ENCODE measurements around the gene PRDM5.

Gene PRDM5

DNA sequence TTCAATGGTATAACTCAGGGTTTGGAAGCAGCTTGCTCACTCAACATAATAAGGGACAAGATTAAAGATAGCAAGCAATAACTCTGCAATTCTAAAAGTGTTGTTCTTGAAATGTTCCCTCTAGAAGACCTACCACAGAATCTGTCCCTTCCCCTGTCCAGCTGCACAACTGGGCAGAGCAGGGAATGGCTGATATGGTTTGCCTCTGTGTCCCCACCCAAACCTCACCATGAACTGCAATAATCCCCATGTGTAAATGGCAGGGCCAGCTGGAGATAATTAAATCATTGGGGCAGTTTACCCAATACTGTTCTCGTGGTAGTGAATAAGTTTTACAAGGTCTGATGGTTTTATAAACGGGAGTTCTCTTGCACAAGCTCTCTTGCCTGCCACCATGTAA lies 19.1 kb downstream of the PRDM5 start:
- Histone ChIP-seq H4K20me1 (ENCODE audit: insufficient read depth, low read length) (no peaks in the 10 kb centered on the region), H3K4me1 (ENCODE audit: insufficient read depth, low read length, severe bottlenecking) (no peaks in the 10 kb centered on the region), H3K27ac (ENCODE audit: low read depth, low read length, poor library complexity, severe bottlenecking) (no peak overlapping the region)

DNA sequence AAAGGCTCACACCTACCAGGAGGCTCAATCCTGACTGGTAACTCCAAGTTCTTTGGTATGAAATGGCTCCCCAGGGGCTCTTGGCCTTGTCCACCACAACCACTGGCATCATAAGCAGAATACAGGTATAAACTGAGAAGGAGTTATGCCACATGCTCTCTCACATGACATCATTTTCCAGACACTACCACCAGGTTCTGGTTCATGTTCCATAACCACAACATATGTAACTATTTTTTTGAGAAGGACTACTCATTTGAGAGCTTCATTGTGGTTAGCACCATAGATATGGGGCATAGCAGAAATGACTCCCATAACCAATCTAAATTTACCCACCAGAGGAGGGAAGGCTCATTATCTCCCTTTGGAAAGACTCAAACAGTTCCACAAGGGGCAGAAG lies 19.6 kb downstream of the PRDM5 start:
- H3K36me3 ChIP-seq (ENCODE audit: insufficient read depth, low read length), result no peaks in the 10 kb centered on the region
- H3K4me3 ChIP-seq (ENCODE audit: low read depth, low read length, poor library complexity, severe bottlenecking), result no peak overlapping the region
- no peak overlapping the region for H3K27ac ChIP-seq (ENCODE audit: low read depth, low read length, poor library complexity, severe bottlenecking)
- no peaks in the 10 kb centered on the region for H3K9me2 ChIP-seq (ENCODE audit: low read depth, low read length)
- TF ChIP-seq, protein P1, sequence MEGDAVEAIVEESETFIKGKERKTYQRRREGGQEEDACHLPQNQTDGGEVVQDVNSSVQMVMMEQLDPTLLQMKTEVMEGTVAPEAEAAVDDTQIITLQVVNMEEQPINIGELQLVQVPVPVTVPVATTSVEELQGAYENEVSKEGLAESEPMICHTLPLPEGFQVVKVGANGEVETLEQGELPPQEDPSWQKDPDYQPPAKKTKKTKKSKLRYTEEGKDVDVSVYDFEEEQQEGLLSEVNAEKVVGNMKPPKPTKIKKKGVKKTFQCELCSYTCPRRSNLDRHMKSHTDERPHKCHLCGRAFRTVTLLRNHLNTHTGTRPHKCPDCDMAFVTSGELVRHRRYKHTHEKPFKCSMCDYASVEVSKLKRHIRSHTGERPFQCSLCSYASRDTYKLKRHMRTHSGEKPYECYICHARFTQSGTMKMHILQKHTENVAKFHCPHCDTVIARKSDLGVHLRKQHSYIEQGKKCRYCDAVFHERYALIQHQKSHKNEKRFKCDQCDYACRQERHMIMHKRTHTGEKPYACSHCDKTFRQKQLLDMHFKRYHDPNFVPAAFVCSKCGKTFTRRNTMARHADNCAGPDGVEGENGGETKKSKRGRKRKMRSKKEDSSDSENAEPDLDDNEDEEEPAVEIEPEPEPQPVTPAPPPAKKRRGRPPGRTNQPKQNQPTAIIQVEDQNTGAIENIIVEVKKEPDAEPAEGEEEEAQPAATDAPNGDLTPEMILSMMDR (IDR thresholded peaks at IDR 0.05; ENCODE audit: low read length), result no peak
- no peak for TF ChIP-seq EZH2 (IDR thresholded peaks at IDR 0.05; ENCODE audit: borderline replicate concordance, low read length)
- no peak overlapping the region for H3K4me2 ChIP-seq (ENCODE audit: low read length)
- no peak overlapping the region for H2AFZ ChIP-seq (ENCODE audit: low read length)
- no peaks in the 10 kb centered on the region for H3K4me1 ChIP-seq (ENCODE audit: insufficient read depth, low read length, severe bottlenecking)
- H3K27me3 ChIP-seq (ENCODE audit: insufficient read depth, low read length), result no peaks in the 10 kb centered on the region
- H3K9me3 ChIP-seq (ENCODE audit: low read length), result no peaks in the 10 kb centered on the region
- no peaks in the 10 kb centered on the region for H3K79me2 ChIP-seq (ENCODE audit: insufficient read depth, low read length)
- H4K20me1 ChIP-seq (ENCODE audit: insufficient read depth, low read length), result no peaks in the 10 kb centered on the region
- H3K9ac ChIP-seq (ENCODE audit: low read length), result no peak overlapping the region
- no peaks in the 10 kb centered on the region for H3F3A ChIP-seq (ENCODE audit: insufficient read depth, low read length)

More for the DNA sequence above, 19.1 kb downstream of the PRDM5 start:
- Histone ChIP-seq H3K4me3 (ENCODE audit: low read depth, low read length, poor library complexity, severe bottlenecking) (no peak overlapping the region), H3K9me2 (ENCODE audit: low read depth, low read length) (no peaks in the 10 kb centered on the region), H3K36me3 (ENCODE audit: insufficient read depth, low read length) (no peaks in the 10 kb centered on the region), H3K4me2 (ENCODE audit: low read length) (no peak overlapping the region), H3K27me3 (ENCODE audit: insufficient read depth, low read length) (no peaks in the 10 kb centered on the region), H3K79me2 (ENCODE audit: insufficient read depth, low read length) (no peaks in the 10 kb centered on the region), H3K9ac (ENCODE audit: low read length) (no peak overlapping the region), H2AFZ (ENCODE audit: low read length) (no peak overlapping the region), H3K9me3 (ENCODE audit: low read length) (no peaks in the 10 kb centered on the region), H3F3A (ENCODE audit: insufficient read depth, low read length) (no peaks in the 10 kb centered on the region)
- no peak for TF ChIP-seq EZH2 (IDR thresholded peaks at IDR 0.05; ENCODE audit: borderline replicate concordance, low read length)
- TF ChIP-seq, protein P1 (IDR thresholded peaks at IDR 0.05; ENCODE audit: low read length), result no peak

- no peak overlapping the region for H3K27ac ChIP-seq (ENCODE audit: low read depth, low read length, poor library complexity, severe bottlenecking)
- no peak overlapping the region for H2AFZ ChIP-seq (ENCODE audit: low read length)
- no peaks in the 10 kb centered on the region for H3F3A ChIP-seq (ENCODE audit: insufficient read depth, low read length)
- TF ChIP-seq EZH2 (IDR thresholded peaks at IDR 0.05; ENCODE audit: borderline replicate concordance, low read length), result no peak
- TF ChIP-seq, protein P1 (IDR thresholded peaks at IDR 0.05; ENCODE audit: low read length), result no peak
- H4K20me1 ChIP-seq (ENCODE audit: insufficient read depth, low read length), result no peaks in the 10 kb centered on the region
- no peak overlapping the region for H3K9ac ChIP-seq (ENCODE audit: low read length)
- H3K9me3 ChIP-seq (ENCODE audit: low read length), result no peaks in the 10 kb centered on the region
- H3K4me3 ChIP-seq (ENCODE audit: low read depth, low read length, poor library complexity, severe bottlenecking), result no peak overlapping the region
- no peaks in the 10 kb centered on the region for H3K27me3 ChIP-seq (ENCODE audit: insufficient read depth, low read length)
- no peaks in the 10 kb centered on the region for H3K9me2 ChIP-seq (ENCODE audit: low read depth, low read length)
- no peaks in the 10 kb centered on the region for H3K4me1 ChIP-seq (ENCODE audit: insufficient read depth, low read length, severe bottlenecking)
- no peaks in the 10 kb centered on the region for H3K36me3 ChIP-seq (ENCODE audit: insufficient read depth, low read length)
- H3K79me2 ChIP-seq (ENCODE audit: insufficient read depth, low read length), result no peaks in the 10 kb centered on the region
- H3K4me2 ChIP-seq (ENCODE audit: low read length), result no peak overlapping the region
Measured at GRCh38 chr4:120901731-120902130, 20.8 kb downstream of the PRDM5 start.

Measured in OCI-LY1 (cell line).